Stimulated activated CD4-positive, alpha-beta T cell treated with anti-CD3 and anti-CD28 coated beads, TNF-alpha, amount 100 ng/mL, for 48 hours (primary cell): ENCODE data around the gene KLF1.

Experiments
- DNase-seq, 3 donors: peaks; one replicate each; pipeline ENCODE4 v3.0.0-alpha.2; 2020; ENCODE audit warnings: low read depth in 3 of 3

The KLF1 gene

GRCh38 chr19:12838182-12838885 lies 48.7 kb downstream of the KLF1 start, which contains the start of gene MAST1:
MAST1 (plus strand) TSS chr19:12838515; CDS start chr19:12838573, 58 bp downstream.
- DNase-seq, result peak in 1 of 3 donors; percentile 58

GRCh38 chr19:12837225-12837624 lies 49.8 kb downstream of the KLF1 start:
- DNase-seq, result no peak

- no peak for DNase-seq
Measured at GRCh38 chr19:12836529-12836863, 50.5 kb downstream of the KLF1 start.

GRCh38 chr19:12834976-12835757 lies 51.8 kb downstream of the KLF1 start:
- no peak for DNase-seq

- no peak for DNase-seq
Measured at GRCh38 chr19:12834566-12834943, 52.4 kb downstream of the KLF1 start, which contains the start of gene RTBDN. RTBDN (minus strand) TSS chr19:12834579; CDS start chr19:12829979, 4,600 bp downstream.
